CD4-positive, CD25-positive, alpha-beta regulatory T cell (primary cell): ENCODE measurements around the gene KSR2. TPM values are rescaled to one million over a fixed set of nuclear protein-coding genes. Genes with fewer than 3 reads are reported as not detected.

Source experiments
- ATAC-seq, 2 donors: fragments of 150-1000 bp; cut with Tn5 transposase; one replicate each; pipeline ENCODE4 v1.10.0; 2021; ENCODE audit warnings: low read depth in 2 of 2, moderate number of reproducible peaks in 2 of 2, moderate library complexity in 1 of 2
- DNase-seq, 3 donors: peaks; one replicate each; pipeline versions ENCODE4 v3.0.0 to v3.0.0-alpha.2; 2012 to 2022; ENCODE audit warnings: mixed read lengths in 1 of 3
- H3K27ac ChIP-seq: one replicate; pipeline ENCODE4 v1.7.0; 2013; ENCODE audit warnings: mild to moderate bottlenecking, low read length; ENCODE audit not compliant: insufficient read depth, poor library complexity, severe bottlenecking
- H3K27me3 ChIP-seq: one replicate; pipeline ENCODE4 v1.7.0; 2013; ENCODE audit warnings: low read length; ENCODE audit not compliant: control insufficient read depth, insufficient read depth
- H3K36me3 ChIP-seq: one replicate; pipeline ENCODE4 v1.7.0; 2013; ENCODE audit warnings: mild to moderate bottlenecking, low read length, moderate library complexity; ENCODE audit not compliant: control insufficient read depth, insufficient read depth
- H3K4me1 ChIP-seq: 2 replicates; pipeline ENCODE4 v1.7.0; 2013; ENCODE audit warnings: mild to moderate bottlenecking, low read length; ENCODE audit not compliant: insufficient read depth, control insufficient read depth, poor library complexity, severe bottlenecking
- H3K4me3 ChIP-seq: one replicate; pipeline ENCODE4 v1.7.0; 2013; ENCODE audit warnings: low read depth, mild to moderate bottlenecking, low read length, moderate library complexity
- H3K9me3 ChIP-seq, 2 experiments: 1 replicate in 1 of 2; 2 replicates in 1 of 2; pipeline ENCODE4 v1.7.0; 2013; ENCODE audit warnings: low read length in 2 of 2, mild to moderate bottlenecking in 1 of 2, moderate library complexity in 1 of 2; ENCODE audit not compliant: control insufficient read depth in 2 of 2
- H3K27ac Mint-ChIP-seq, 3 donors: one replicate each; pipeline ENCODE4 v1.8.0; 2020 to 2022; ENCODE audit warnings: mild to moderate bottlenecking in 3 of 3, mixed read lengths in 3 of 3, moderate library complexity in 2 of 3
- H3K27me3 Mint-ChIP-seq: one replicate; pipeline ENCODE4 v1.8.0; 2022; ENCODE audit warnings: mild to moderate bottlenecking, mixed read lengths
- H3K36me3 Mint-ChIP-seq: one replicate; pipeline ENCODE4 v1.8.0; 2020; ENCODE audit warnings: mixed read lengths
- H3K4me1 Mint-ChIP-seq, 4 donors: one replicate each; pipeline ENCODE4 v1.8.0; 2020 to 2022; ENCODE audit warnings: mixed read lengths in 4 of 4, mild to moderate bottlenecking in 1 of 4
- H3K4me3 Mint-ChIP-seq, 4 donors: one replicate each; pipeline ENCODE4 v1.8.0; 2020 to 2022; ENCODE audit warnings: mild to moderate bottlenecking in 4 of 4, mixed read lengths in 4 of 4, moderate library complexity in 3 of 4
- H3K9me3 Mint-ChIP-seq, 7 donors: one replicate each; pipeline ENCODE4 v1.8.0; 2020 to 2022; ENCODE audit warnings: mixed read lengths in 7 of 7, mild to moderate bottlenecking in 3 of 7, moderate library complexity in 2 of 7
- polyA plus RNA-seq, 4 donors: library from polyadenylated mRNA; unstranded; fragments of 300-500 nt; fragmentation: Illumina TruSeq; gene quantifications; one replicate each; pipeline ENCODE4 v1.2.3, GENCODE V29; 2021
- total RNA-seq: library from RNA; stranded (reverse); gene quantifications from one replicate; pipeline ENCODE4 v1.2.3, GENCODE V29; 2022

Gene KSR2
- total and polyA plus RNA-seq, 5 donors from 2014 or later: 0.20 TPM; not detected in 4

- no peaks in the 10 kb centered on the region for H3K4me1 Mint-ChIP-seq
- no peaks in the 10 kb centered on the region for H3K27me3 Mint-ChIP-seq
- ATAC-seq (no peak), DNase-seq (no peak)
- Histone ChIP-seq H3K4me1 (no peaks in the 10 kb centered on the region), H3K36me3 (no peaks in the 10 kb centered on the region), H3K9me3 (no peaks in the 10 kb centered on the region), H3K27me3 (no peaks in the 10 kb centered on the region), H3K4me3 (no peak overlapping the region), H3K27ac (no peak overlapping the region)
- H3K36me3 Mint-ChIP-seq: no peaks in the 10 kb centered on the region
- H3K27ac Mint-ChIP-seq: no peak overlapping the region
- no peak overlapping the region for H3K4me3 Mint-ChIP-seq
- peaks cover 0 to 4% (median 0%) of the 10 kb centered on the region in 7 donors for H3K9me3 Mint-ChIP-seq
These were observed 447.4 kb downstream of the KSR2 start for GRCh38 chr12:117521346-117521745.

GRCh38 chr12:117518594-117519270, 450.1 kb downstream of the KSR2 start:
- Histone ChIP-seq H3K27me3 (no peaks in the 10 kb centered on the region), H3K36me3 (no peaks in the 10 kb centered on the region), H3K9me3 (no peaks in the 10 kb centered on the region), H3K4me1 (no peaks in the 10 kb centered on the region), H3K27ac (no peak overlapping the region), H3K4me3 (no peak overlapping the region)
- no peaks in the 10 kb centered on the region for H3K36me3 Mint-ChIP-seq
- no peak overlapping the region for H3K4me3 Mint-ChIP-seq
- H3K9me3 Mint-ChIP-seq: peaks cover 0 to 5% (median 0%) of the 10 kb centered on the region in 7 donors
- no peaks in the 10 kb centered on the region for H3K27me3 Mint-ChIP-seq
- no peak for ATAC-seq
- DNase-seq: no peak
- H3K27ac Mint-ChIP-seq: no peak overlapping the region
- no peaks in the 10 kb centered on the region for H3K4me1 Mint-ChIP-seq

- no peaks in the 10 kb centered on the region for H3K36me3 ChIP-seq
- H3K4me3 Mint-ChIP-seq: no peak overlapping the region
- no peak overlapping the region for H3K27ac Mint-ChIP-seq
- no peaks in the 10 kb centered on the region for H3K27me3 ChIP-seq
- peaks cover 0 to 5% (median 0%) of the 10 kb centered on the region in 7 donors for H3K9me3 Mint-ChIP-seq
- no peak overlapping the region for H3K4me3 ChIP-seq
- ATAC-seq (no peak), DNase-seq (no peak)
- H3K4me1 Mint-ChIP-seq: no peaks in the 10 kb centered on the region
- no peaks in the 10 kb centered on the region for H3K36me3 Mint-ChIP-seq
- H3K9me3 ChIP-seq: no peaks in the 10 kb centered on the region
- no peak overlapping the region for H3K27ac ChIP-seq
- H3K4me1 ChIP-seq: no peaks in the 10 kb centered on the region
- H3K27me3 Mint-ChIP-seq: no peaks in the 10 kb centered on the region
These were observed 451.5 kb downstream of the KSR2 start for GRCh38 chr12:117517219-117517739.

DNA sequence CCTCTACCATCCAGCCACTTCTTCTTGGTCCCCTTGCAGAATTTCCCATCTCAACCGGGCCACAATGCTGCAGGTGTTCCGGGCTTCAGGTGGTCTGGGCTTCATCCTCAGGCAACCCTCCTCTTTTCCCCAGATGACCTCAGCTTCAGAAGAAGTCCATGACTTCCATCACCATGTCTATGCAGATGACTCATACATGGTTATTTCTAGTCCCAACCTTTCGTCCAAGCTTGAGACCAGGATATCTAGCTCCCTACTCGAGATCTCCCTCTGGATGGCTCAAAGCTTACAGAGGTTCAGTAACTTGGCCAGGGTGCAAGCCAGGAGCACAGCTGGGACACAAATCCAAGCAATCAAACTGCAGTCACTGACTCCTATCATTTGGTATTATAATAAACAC, 452.8 kb downstream of the KSR2 start:
- no peak for ATAC-seq
- H3K4me1 ChIP-seq: no peaks in the 10 kb centered on the region
- H3K27me3 ChIP-seq: no peaks in the 10 kb centered on the region
- Mint-ChIP-seq H3K27me3 (peaks cover 5% of the 10 kb centered on the region), H3K9me3 (peaks cover 0 to 4% (median 0%) of the 10 kb centered on the region in 7 donors), H3K4me3 (no peak overlapping the region), H3K36me3 (no peaks in the 10 kb centered on the region), H3K4me1 (no peaks in the 10 kb centered on the region), H3K27ac (no peak overlapping the region)
- H3K4me3 ChIP-seq: no peak overlapping the region
- H3K9me3 ChIP-seq: no peaks in the 10 kb centered on the region
- no peaks in the 10 kb centered on the region for H3K36me3 ChIP-seq
- no peak overlapping the region for H3K27ac ChIP-seq
- no peak for DNase-seq

DNA sequence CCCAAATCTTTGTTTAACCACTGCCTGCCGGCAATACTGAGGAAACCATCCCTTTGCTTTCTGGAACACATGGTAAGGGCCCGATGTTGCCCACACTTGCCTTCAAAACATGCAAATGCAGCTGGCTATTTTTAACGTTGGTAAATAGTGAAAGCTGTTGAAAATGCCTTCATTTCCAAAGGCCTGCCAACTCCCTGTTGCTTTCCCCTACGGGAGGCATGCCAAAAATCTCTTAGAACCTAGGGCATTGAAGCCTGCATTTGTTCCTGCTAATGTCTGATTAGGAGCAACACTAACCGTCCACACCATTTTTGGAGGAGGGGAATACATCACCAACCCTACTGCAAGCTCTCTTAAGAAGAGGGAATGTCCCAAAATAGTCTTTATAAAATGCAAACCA, 454.8 kb downstream of the KSR2 start:
- H3K9me3 ChIP-seq: no peaks in the 10 kb centered on the region
- Mint-ChIP-seq H3K4me3 (no peak overlapping the region), H3K9me3 (peaks cover 0 to 4% (median 0%) of the 10 kb centered on the region in 7 donors), H3K27me3 (peaks cover 5% of the 10 kb centered on the region), H3K4me1 (no peaks in the 10 kb centered on the region), H3K27ac (no peak overlapping the region), H3K36me3 (no peaks in the 10 kb centered on the region)
- ATAC-seq (no peak), DNase-seq (no peak)
- H3K27ac ChIP-seq: no peak overlapping the region
- no peaks in the 10 kb centered on the region for H3K36me3 ChIP-seq
- H3K4me1 ChIP-seq: no peaks in the 10 kb centered on the region
- no peaks in the 10 kb centered on the region for H3K27me3 ChIP-seq
- no peak overlapping the region for H3K4me3 ChIP-seq

- Histone ChIP-seq H3K36me3 (no peaks in the 10 kb centered on the region), H3K9me3 (no peaks in the 10 kb centered on the region), H3K27me3 (no peaks in the 10 kb centered on the region), H3K4me1 (no peaks in the 10 kb centered on the region), H3K4me3 (no peak overlapping the region), H3K27ac (no peak overlapping the region)
- no peak for ATAC-seq
- no peak for DNase-seq
- Mint-ChIP-seq H3K4me3 (no peak overlapping the region), H3K4me1 (no peaks in the 10 kb centered on the region), H3K27ac (no peak overlapping the region), H3K27me3 (peaks cover 5% of the 10 kb centered on the region), H3K36me3 (no peaks in the 10 kb centered on the region), H3K9me3 (peaks cover 0 to 4% (median 0%) of the 10 kb centered on the region in 7 donors)
These were observed 455.4 kb downstream of the KSR2 start for GRCh38 chr12:117513353-117513752.

GRCh38 chr12:117508468-117508867, 460.3 kb downstream of the KSR2 start:
- H3K4me1 ChIP-seq: no peaks in the 10 kb centered on the region
- no peak for DNase-seq
- Mint-ChIP-seq H3K9me3 (peaks cover 0 to 4% (median 0%) of the 10 kb centered on the region in 7 donors), H3K4me1 (no peaks in the 10 kb centered on the region), H3K27me3 (peaks cover 5% of the 10 kb centered on the region), H3K27ac (no peak overlapping the region), H3K36me3 (no peaks in the 10 kb centered on the region), H3K4me3 (no peak overlapping the region)
- no peaks in the 10 kb centered on the region for H3K27me3 ChIP-seq
- H3K27ac ChIP-seq: no peak overlapping the region
- ATAC-seq: no peak
- no peaks in the 10 kb centered on the region for H3K9me3 ChIP-seq
- no peaks in the 10 kb centered on the region for H3K36me3 ChIP-seq
- no peak overlapping the region for H3K4me3 ChIP-seq

- Mint-ChIP-seq H3K27ac (no peak overlapping the region), H3K27me3 (peaks cover 5% of the 10 kb centered on the region), H3K4me1 (no peaks in the 10 kb centered on the region), H3K9me3 (peaks cover 0 to 4% (median 0%) of the 10 kb centered on the region in 7 donors), H3K4me3 (no peak overlapping the region), H3K36me3 (no peaks in the 10 kb centered on the region)
- Histone ChIP-seq H3K4me1 (no peaks in the 10 kb centered on the region), H3K4me3 (no peak overlapping the region), H3K27ac (no peak overlapping the region), H3K9me3 (no peaks in the 10 kb centered on the region), H3K36me3 (no peaks in the 10 kb centered on the region), H3K27me3 (no peaks in the 10 kb centered on the region)
- ATAC-seq (no peak), DNase-seq (no peak)
These were observed 461.2 kb downstream of the KSR2 start for GRCh38 chr12:117507548-117507947.
